DOHH2 (cell line): ENCODE measurements around the gene CATSPER3.

Experiments used
- EZH2phosphoT487 ChIP-seq: fragments of 200-600 bp; sonication (generic); IDR thresholded peaks from 2 replicates; pipeline ENCODE4 v1.6.1; 2017; ENCODE audit warnings: borderline replicate concordance, mild to moderate bottlenecking, antibody characterized with exemption, low read length, moderate library complexity, mixed read lengths
- TF ChIP-seq, protein P1 (sequence below): fragments of 200-600 bp; sonication (generic); IDR thresholded peaks from one replicate; pipeline ENCODE4 v1.5.1; 2014; ENCODE audit warnings: antibody characterized with exemption, mild to moderate bottlenecking, low read depth, low read length; ENCODE audit not compliant: poor library complexity, severe bottlenecking

DNA sequence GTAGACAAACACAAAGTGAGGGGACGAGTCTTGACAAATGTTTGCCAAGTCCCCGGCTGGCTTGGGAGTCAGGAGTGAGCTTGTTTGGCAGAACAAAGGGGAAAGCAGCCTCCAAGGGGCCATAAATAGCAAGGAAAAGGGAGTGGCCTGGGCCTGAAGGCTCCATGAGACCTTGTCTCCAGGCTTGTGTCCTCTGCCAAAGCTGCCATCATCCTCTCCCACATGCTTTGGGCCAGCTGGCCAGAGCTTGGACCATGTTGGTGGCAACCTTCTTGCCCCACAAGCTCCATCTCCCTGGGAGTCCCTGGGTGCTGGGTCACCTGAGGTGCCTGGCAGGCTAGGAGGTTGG, 79.6 kb downstream of the CATSPER3 start:
- TF ChIP-seq, protein P1, sequence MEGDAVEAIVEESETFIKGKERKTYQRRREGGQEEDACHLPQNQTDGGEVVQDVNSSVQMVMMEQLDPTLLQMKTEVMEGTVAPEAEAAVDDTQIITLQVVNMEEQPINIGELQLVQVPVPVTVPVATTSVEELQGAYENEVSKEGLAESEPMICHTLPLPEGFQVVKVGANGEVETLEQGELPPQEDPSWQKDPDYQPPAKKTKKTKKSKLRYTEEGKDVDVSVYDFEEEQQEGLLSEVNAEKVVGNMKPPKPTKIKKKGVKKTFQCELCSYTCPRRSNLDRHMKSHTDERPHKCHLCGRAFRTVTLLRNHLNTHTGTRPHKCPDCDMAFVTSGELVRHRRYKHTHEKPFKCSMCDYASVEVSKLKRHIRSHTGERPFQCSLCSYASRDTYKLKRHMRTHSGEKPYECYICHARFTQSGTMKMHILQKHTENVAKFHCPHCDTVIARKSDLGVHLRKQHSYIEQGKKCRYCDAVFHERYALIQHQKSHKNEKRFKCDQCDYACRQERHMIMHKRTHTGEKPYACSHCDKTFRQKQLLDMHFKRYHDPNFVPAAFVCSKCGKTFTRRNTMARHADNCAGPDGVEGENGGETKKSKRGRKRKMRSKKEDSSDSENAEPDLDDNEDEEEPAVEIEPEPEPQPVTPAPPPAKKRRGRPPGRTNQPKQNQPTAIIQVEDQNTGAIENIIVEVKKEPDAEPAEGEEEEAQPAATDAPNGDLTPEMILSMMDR = no peak
- TF ChIP-seq EZH2phosphoT487 = no peak
